HepG2 (cell line): ENCODE measurements around the gene TMEM258. TPM values are rescaled to one million over a fixed set of nuclear protein-coding genes. Genes with fewer than 3 reads are reported as not detected.

Source experiments
- AGO2 ChIP-seq: fragments of 200-400 bp; formaldehyde crosslinking; optimal IDR thresholded peaks from 2 replicates; pipeline ENCODE3; 2017; ENCODE audit warnings: mild to moderate bottlenecking, low read depth, low read length, moderate library complexity
- AHR ChIP-seq: IDR thresholded peaks from 2 replicates; pipeline ENCODE4 v1.6.1; 2018; ENCODE audit warnings: missing genetic modification reagents, missing compliant biosample characterization
- ARHGAP35 ChIP-seq: sonication (generic); formaldehyde crosslinking; IDR thresholded peaks from 2 replicates; pipeline ENCODE4 v1.9.0; 2022; ENCODE audit warnings: mild to moderate bottlenecking, inconsistent platforms, moderate library complexity, missing genetic modification reagents, borderline replicate concordance
- KLF16 ChIP-seq, 2 experiments: sonication (generic) in 1 of 2; formaldehyde crosslinking in 1 of 2; IDR thresholded peaks; 2 replicates each; pipeline versions ENCODE4 v1.6.1 to v1.8.0; 2016 to 2023; ENCODE audit warnings: missing genetic modification reagents in 2 of 2, missing compliant biosample characterization in 1 of 2
- KMT2A ChIP-seq: sonication (generic); formaldehyde crosslinking; IDR thresholded peaks from 2 replicates; pipeline ENCODE4 v1.4.0; 2020; ENCODE audit warnings: missing genetic modification reagents
- NCOA2 ChIP-seq: sonication (generic); formaldehyde crosslinking; IDR thresholded peaks from 2 replicates; pipeline ENCODE4 v1.8.0; 2022; ENCODE audit warnings: inconsistent platforms
- TAF15 ChIP-seq: fragments of 200-400 bp; formaldehyde crosslinking; IDR thresholded peaks from one replicate; pipeline ENCODE4 v1.6.1; 2018; ENCODE audit warnings: mild to moderate bottlenecking, low read depth, low read length; ENCODE audit not compliant: poor library complexity, severe bottlenecking
- TARDBP ChIP-seq: sonication (generic); formaldehyde crosslinking; IDR thresholded peaks from 2 replicates; pipeline ENCODE4 v1.8.0; 2022; ENCODE audit warnings: mild to moderate bottlenecking, missing genetic modification reagents
- TCF12 ChIP-seq, 2 experiments: fragments of 450-650 bp in 1 of 2; sonication (generic) in 1 of 2; formaldehyde crosslinking in 1 of 2; IDR thresholded peaks; 2 replicates each; pipeline versions ENCODE4 v1.6.1 to v1.8.0; 2017 to 2022; ENCODE audit warnings: antibody characterized with exemption in 1 of 2, mild to moderate bottlenecking in 1 of 2, missing genetic modification reagents in 1 of 2, moderate library complexity in 1 of 2
- TCF7 ChIP-seq: sonication (generic); IDR thresholded peaks from 2 replicates; pipeline ENCODE4 v1.6.1; 2016; ENCODE audit warnings: antibody characterized with exemption, low read depth
- ZMYM3 ChIP-seq: sonication (generic); formaldehyde crosslinking; IDR thresholded peaks from 2 replicates; pipeline ENCODE4 v1.5.1; 2020; ENCODE audit warnings: mild to moderate bottlenecking, missing genetic modification reagents
- ZNF10 ChIP-seq: sonication (generic); formaldehyde crosslinking; IDR thresholded peaks from 2 replicates; pipeline ENCODE4 v1.4.0; 2020; ENCODE audit warnings: mild to moderate bottlenecking, low read depth, missing genetic modification reagents, borderline replicate concordance
- ZNF253 ChIP-seq: sonication (generic); formaldehyde crosslinking; IDR thresholded peaks from 2 replicates; pipeline ENCODE4 v1.8.0; 2022; ENCODE audit warnings: mild to moderate bottlenecking, missing genetic modification reagents, borderline replicate concordance
- ZNF44 ChIP-seq: sonication (generic); formaldehyde crosslinking; IDR thresholded peaks from 2 replicates; pipeline ENCODE4 v1.5.1; 2020; ENCODE audit warnings: mild to moderate bottlenecking, missing genetic modification reagents
- ZNF672 ChIP-seq: sonication (generic); formaldehyde crosslinking; IDR thresholded peaks from 2 replicates; pipeline ENCODE4 v1.8.1; 2022; ENCODE audit warnings: missing genetic modification reagents
- ZNF746 ChIP-seq: sonication (generic); formaldehyde crosslinking; IDR thresholded peaks from 2 replicates; pipeline ENCODE4 v1.8.0; 2022; ENCODE audit warnings: mild to moderate bottlenecking, missing genetic modification reagents
- ZNF747 ChIP-seq: sonication (generic); formaldehyde crosslinking; IDR thresholded peaks from 2 replicates; pipeline ENCODE4 v1.8.1; 2023; ENCODE audit warnings: missing genetic modification reagents, mild to moderate bottlenecking, borderline replicate concordance
- ZNF792 ChIP-seq: IDR thresholded peaks from 2 replicates; pipeline ENCODE4 v1.6.1; 2016
- ZSCAN22 ChIP-seq: sonication (generic); formaldehyde crosslinking; IDR thresholded peaks from 2 replicates; pipeline ENCODE4 v1.4.0; 2020; ENCODE audit warnings: mild to moderate bottlenecking, missing genetic modification reagents
- polyA plus RNA-seq, 8 experiments: library from polyadenylated mRNA; depleted of rRNA in 3 of 8; stranded (reverse) in 7 of 8; unstranded in 1 of 8; fragments of >200 nt; fragmentation: Illumina TruSeq in 4 of 8; extraction: Trizol in 4 of 8; gene quantifications; 2 replicates each; pipeline versions ENCODE4 v1.2.1 to v1.2.3, GENCODE V29; 2011 to 2016; ENCODE audit warnings: low read depth in 4 of 8, missing spikeins in 1 of 8, mixed read lengths in 1 of 8; ENCODE audit not compliant: insufficient read depth in 1 of 8
- total RNA-seq, 5 experiments: library from RNA; depleted of rRNA; stranded (reverse); fragments of >200 nt; fragmentation: Illumina TruSeq; extraction: Trizol; gene quantifications; 2 replicates each; pipeline ENCODE4 v1.2.3, GENCODE V29; 2016; ENCODE audit warnings: low read depth in 1 of 5
- TF ChIP-seq, protein P1 (sequence below): IDR thresholded peaks from 2 replicates; pipeline ENCODE4 v1.6.1; 2016; ENCODE audit warnings: low read depth, borderline replicate concordance
- TF ChIP-seq, protein P2 (sequence below): sonication (generic); formaldehyde crosslinking; conservative IDR thresholded peaks from 2 replicates; pipeline ENCODE4 v1.4.0; 2020; ENCODE audit warnings: missing genetic modification reagents
- TF ChIP-seq, protein P3 (sequence below): sonication (generic); formaldehyde crosslinking; IDR thresholded peaks from 2 replicates; pipeline ENCODE4 v1.8.0; 2022; ENCODE audit warnings: missing genetic modification reagents, low read depth, mild to moderate bottlenecking, borderline replicate concordance
- TF ChIP-seq, protein P4 (sequence below): sonication (generic); formaldehyde crosslinking; IDR thresholded peaks from 2 replicates; pipeline ENCODE4 v1.5.0; 2020; ENCODE audit warnings: missing genetic modification reagents
- TF ChIP-seq, protein P5 (sequence below): sonication (generic); formaldehyde crosslinking; IDR thresholded peaks from 2 replicates; pipeline ENCODE4 v1.4.0; 2020; ENCODE audit warnings: missing genetic modification reagents
- TF ChIP-seq, protein P6 (sequence below): sonication (generic); formaldehyde crosslinking; IDR thresholded peaks from 2 replicates; pipeline ENCODE4 v1.5.0; 2020; ENCODE audit warnings: mild to moderate bottlenecking, missing genetic modification reagents, moderate library complexity

The TMEM258 gene
- total and polyA plus RNA-seq, 2 of the 13 experiments (the other 11 are each of a cell fraction or from before 2014, with no cell fraction given): 175 to 424 TPM

DNA sequence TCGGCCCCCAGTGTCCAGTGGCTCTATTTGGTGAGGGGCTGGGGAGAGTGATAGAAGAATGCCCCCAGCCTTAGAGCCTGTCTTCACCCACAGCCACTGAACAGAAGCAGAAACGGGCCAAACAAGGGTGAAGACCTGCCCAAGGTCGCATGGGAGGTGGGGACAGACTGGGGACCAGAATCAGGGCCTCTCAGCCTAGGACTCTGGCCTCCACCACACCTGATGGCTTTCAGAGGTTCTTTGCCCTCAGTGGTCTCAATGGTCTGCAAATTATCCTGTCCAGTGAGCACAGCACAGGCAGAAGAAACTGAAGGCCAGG, 44.5 kb downstream of the TMEM258 start (continued):
- TF ChIP-seq, protein P1, sequence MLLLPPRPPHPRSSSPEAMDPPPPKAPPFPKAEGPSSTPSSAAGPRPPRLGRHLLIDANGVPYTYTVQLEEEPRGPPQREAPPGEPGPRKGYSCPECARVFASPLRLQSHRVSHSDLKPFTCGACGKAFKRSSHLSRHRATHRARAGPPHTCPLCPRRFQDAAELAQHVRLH (CRISPR knock-in tag): peak; percentile 13; the same call in 1 of the 2 replicates
- TF ChIP-seq, protein P2, sequence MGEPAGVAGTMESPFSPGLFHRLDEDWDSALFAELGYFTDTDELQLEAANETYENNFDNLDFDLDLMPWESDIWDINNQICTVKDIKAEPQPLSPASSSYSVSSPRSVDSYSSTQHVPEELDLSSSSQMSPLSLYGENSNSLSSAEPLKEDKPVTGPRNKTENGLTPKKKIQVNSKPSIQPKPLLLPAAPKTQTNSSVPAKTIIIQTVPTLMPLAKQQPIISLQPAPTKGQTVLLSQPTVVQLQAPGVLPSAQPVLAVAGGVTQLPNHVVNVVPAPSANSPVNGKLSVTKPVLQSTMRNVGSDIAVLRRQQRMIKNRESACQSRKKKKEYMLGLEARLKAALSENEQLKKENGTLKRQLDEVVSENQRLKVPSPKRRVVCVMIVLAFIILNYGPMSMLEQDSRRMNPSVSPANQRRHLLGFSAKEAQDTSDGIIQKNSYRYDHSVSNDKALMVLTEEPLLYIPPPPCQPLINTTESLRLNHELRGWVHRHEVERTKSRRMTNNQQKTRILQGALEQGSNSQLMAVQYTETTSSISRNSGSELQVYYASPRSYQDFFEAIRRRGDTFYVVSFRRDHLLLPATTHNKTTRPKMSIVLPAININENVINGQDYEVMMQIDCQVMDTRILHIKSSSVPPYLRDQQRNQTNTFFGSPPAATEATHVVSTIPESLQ (CRISPR knock-in tag): no peak
- TF ChIP-seq TAF15: no peak
- no peak for TF ChIP-seq ZNF672 (CRISPR knock-in tag)
- TF ChIP-seq AHR: no peak
- TF ChIP-seq TCF7: no peak
- no peak for TF ChIP-seq ZNF44 (CRISPR knock-in tag)
- no peak for TF ChIP-seq ZMYM3 (CRISPR knock-in tag)
- TF ChIP-seq, protein P3, sequence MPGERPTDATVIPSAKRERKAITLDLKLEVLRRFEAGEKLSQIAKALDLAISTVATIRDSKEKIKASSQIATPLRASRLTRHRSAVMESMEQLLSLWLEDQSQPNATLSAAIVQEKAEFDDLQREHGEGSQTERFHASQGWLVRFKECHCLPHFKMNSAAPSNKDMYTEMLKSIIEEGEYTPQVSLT (CRISPR knock-in tag): no peak
- no peak for TF ChIP-seq TCF12 (IDR thresholded peaks at IDR 0.05)
- no peak for TF ChIP-seq TCF12 (CRISPR knock-in tag; IDR thresholded peaks at IDR 0.05)
- no peak for TF ChIP-seq ZNF253 (CRISPR knock-in tag)
- TF ChIP-seq, protein P4, sequence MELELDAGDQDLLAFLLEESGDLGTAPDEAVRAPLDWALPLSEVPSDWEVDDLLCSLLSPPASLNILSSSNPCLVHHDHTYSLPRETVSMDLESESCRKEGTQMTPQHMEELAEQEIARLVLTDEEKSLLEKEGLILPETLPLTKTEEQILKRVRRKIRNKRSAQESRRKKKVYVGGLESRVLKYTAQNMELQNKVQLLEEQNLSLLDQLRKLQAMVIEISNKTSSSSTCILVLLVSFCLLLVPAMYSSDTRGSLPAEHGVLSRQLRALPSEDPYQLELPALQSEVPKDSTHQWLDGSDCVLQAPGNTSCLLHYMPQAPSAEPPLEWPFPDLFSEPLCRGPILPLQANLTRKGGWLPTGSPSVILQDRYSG: no peak
- TF ChIP-seq TARDBP (CRISPR knock-in tag): no peak
- no peak; the same call in 1 of the 2 replicates for TF ChIP-seq ARHGAP35 (CRISPR knock-in tag)
- no peak for TF ChIP-seq ZNF746 (CRISPR knock-in tag)
- TF ChIP-seq ZNF792 (CRISPR knock-in tag): no peak
- no peak for TF ChIP-seq KMT2A
- no peak for TF ChIP-seq ZSCAN22 (CRISPR knock-in tag)
- TF ChIP-seq, protein P5, sequence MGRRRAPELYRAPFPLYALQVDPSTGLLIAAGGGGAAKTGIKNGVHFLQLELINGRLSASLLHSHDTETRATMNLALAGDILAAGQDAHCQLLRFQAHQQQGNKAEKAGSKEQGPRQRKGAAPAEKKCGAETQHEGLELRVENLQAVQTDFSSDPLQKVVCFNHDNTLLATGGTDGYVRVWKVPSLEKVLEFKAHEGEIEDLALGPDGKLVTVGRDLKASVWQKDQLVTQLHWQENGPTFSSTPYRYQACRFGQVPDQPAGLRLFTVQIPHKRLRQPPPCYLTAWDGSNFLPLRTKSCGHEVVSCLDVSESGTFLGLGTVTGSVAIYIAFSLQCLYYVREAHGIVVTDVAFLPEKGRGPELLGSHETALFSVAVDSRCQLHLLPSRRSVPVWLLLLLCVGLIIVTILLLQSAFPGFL (CRISPR knock-in tag): no peak
- TF ChIP-seq KLF16 (CRISPR knock-in tag; IDR thresholded peaks at IDR 0.05): no peak
- no peak for TF ChIP-seq ZNF10
- TF ChIP-seq ZNF747 (CRISPR knock-in tag): peak; percentile 33; the same call in 1 of the 2 replicates
- TF ChIP-seq AGO2: no peak
- no peak for TF ChIP-seq NCOA2
- TF ChIP-seq, protein P6, sequence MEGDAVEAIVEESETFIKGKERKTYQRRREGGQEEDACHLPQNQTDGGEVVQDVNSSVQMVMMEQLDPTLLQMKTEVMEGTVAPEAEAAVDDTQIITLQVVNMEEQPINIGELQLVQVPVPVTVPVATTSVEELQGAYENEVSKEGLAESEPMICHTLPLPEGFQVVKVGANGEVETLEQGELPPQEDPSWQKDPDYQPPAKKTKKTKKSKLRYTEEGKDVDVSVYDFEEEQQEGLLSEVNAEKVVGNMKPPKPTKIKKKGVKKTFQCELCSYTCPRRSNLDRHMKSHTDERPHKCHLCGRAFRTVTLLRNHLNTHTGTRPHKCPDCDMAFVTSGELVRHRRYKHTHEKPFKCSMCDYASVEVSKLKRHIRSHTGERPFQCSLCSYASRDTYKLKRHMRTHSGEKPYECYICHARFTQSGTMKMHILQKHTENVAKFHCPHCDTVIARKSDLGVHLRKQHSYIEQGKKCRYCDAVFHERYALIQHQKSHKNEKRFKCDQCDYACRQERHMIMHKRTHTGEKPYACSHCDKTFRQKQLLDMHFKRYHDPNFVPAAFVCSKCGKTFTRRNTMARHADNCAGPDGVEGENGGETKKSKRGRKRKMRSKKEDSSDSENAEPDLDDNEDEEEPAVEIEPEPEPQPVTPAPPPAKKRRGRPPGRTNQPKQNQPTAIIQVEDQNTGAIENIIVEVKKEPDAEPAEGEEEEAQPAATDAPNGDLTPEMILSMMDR (CRISPR knock-in tag): peak; percentile 1
